Epithelial cell of alveolus of lung (primary cell): ENCODE measurements around the gene TTL. TPM values are rescaled to one million over a fixed set of nuclear protein-coding genes. Genes with fewer than 3 reads are reported as not detected.

Experiments
- total RNA-seq: library from RNA; depleted of rRNA; stranded (reverse); fragments of >200 nt; gene quantifications from 2 replicates; pipeline ENCODE4 v1.2.1, GENCODE V29; 2015

TTL gene
- total RNA-seq, result 20.9 and 47.4 TPM in 2 replicates

DNA sequence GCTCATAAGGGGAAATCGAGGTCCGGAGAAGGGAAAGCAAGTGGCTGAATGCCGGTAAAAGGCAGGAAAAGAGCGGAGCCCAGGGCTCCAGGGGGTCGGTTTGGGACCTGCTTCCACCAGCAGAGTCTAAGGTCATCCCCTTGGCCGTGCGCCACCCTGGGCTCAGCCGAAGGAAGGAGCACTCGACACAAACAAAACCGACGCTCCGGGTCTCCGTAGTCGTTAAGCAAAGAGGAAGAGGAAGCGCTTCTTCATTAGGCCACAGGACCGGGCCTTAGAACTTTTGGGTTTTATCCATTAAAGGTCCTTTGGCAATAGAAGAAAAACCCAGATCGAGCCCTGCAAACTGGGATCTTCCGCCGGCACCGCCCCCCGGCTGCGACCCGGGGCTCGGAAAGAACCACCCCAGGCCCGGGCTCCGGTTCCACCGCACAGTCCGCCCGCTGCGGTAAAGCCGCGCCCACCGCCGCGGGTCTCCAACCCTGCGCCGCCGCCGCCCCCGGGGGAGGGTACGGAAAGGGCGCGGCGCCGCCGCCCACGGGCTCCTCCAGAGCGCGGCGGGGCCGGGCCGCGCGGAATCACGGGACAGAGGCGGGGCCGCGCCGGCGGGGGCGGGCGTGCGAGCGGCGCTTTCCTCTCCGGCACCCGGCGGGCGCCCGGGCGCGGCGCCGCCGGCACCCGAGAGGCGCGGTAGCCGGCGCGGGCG lies at the start of gene TTL:
Gene TTL (plus strand): TSS at position 629 of the 706 bp plus-strand sequence. CDS start 189 bp downstream, outside the sequence.

DNA sequence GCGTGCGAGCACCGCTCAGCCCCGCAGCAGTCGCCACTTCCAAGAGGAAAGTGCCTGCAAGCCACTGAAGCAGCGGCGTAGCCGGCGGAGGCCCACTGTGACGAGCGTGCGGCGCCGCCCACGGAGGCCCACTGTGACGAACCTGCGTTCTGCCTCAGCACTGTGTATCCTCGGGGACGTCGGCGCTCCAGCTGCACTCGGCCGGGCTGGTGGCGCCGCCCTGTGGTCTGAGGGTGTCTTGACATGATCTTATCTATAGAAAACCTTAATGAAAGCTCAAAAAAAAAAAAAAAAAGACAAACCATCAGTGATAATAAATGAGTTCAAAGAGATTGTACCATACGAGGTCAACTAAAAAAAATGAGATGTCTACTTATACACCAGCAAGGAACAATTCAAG lies 48.5 kb upstream of the TTL start, which contains the start of gene RGPD8:
Gene RGPD8 (minus strand): TSS at position 166 of the 400 bp plus-strand sequence. CDS start 192 bp downstream, outside the sequence.

DNA sequence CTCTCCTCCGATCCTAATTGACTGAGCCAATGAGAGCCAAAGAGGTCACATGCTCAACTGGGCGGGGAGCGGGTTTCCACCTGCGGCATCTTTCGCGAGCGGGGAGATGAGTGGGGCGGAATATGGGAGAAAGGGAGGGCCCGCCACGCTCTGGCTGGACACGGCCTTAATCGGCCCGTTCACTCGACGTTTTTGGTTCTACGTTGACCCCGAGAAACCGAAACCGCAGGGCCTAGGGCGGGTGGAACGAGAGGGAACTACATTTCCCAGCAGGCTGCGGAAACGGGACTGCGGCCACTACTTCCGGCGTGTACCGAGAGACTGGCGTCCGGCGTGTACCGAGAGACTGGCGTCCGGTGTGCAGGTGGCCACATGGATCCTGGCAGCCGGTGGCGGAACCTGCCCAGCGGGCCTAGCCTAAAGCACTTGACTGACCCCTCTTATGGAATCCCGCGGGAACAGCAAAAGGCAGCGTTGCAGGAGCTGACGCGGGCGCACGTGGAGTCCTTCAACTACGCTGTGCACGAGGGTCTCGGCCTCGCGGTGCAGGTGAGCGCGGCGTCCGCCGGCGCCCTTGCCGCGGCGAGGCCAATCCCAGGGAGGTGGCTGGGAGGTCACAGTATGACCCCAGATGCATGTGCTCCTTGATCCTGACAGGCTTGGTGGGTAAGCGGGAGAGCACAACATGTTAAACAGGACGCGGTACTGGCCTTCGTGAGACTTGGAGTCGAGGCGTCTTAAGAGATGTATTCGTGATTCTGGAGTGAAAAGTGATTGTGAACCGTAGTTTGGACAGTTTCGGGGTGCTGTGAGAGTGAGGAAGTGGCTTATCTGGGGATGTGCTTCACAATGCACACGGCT lies 60.4 kb downstream of the TTL start, which contains the start of gene POLR1B:
Gene POLR1B (plus strand): TSS at position 343 of the 861 bp plus-strand sequence. CDS start 30 bp downstream, at position 373.

DNA sequence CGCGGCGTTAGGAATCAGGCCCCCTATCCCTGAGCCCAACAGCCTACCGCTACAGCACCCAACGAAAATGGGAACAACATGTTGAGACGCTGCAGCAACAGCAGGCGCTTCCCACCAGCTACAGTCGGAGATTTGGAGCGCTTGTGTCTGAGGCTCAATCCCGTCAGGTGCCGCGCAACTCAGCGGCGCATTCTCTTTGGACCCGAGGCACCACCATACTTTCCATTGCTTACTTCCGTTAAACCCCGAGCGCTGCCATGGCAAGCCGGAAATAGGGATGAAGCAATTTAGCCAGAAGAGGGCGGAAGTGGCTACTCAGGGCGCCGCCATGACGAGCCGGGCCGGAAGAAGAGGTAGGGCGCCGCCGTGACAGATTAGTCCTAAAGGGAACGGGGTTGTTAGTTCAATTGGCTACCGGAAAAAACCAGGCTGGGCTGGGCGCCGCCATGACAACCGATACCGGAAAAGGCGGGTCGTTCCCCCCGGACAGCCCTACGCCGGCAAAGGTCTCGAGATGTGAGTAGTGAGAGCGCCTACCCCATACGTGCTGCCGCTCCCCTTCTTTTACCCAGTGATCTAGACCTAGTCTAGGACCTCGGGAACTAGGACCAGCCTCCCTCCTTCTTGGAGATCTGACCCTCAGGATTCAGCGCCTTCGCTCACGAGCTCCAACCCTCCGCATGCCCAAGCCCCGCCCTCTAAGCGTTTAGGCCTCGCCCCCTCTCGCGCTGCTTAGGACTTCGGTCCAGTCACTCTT lies 102.4 kb downstream of the TTL start, which contains the start of gene CHCHD5:
Gene CHCHD5 (plus strand): TSS at position 476 of the 757 bp plus-strand sequence. CDS start 39 bp downstream, at position 515.

Other genes with a start within 250 kb of the TTL start
- 0.64 and 2.5 TPM in 2 replicates for gene ZC3H8, start 227.1 kb upstream of the TTL start, total RNA-seq
- gene ZC3H6, start 206.6 kb upstream of the TTL start, total RNA-seq, result 1.7 and 6.8 TPM in 2 replicates
- gene RGPD8, start 48.5 kb upstream of the TTL start, total RNA-seq, result 0.56 and 2.3 TPM in 2 replicates
- 12.7 and 13.1 TPM in 2 replicates for gene POLR1B, start 60.3 kb downstream of the TTL start, total RNA-seq
- gene CHCHD5, start 102.5 kb downstream of the TTL start, total RNA-seq, result 35.5 and 37.1 TPM in 2 replicates
- gene SLC20A1, start 163.8 kb downstream of the TTL start, total RNA-seq, result 23.0 and 98.1 TPM in 2 replicates
- not detected in 2 replicates for gene NT5DC4, start 238.9 kb downstream of the TTL start, total RNA-seq